ENCODE data around the gene SBNO2. TPM values are rescaled to one million over a fixed set of nuclear protein-coding genes. Genes with fewer than 3 reads are reported as not detected.

Gene SBNO2
- polyA plus RNA-seq, 1 of the 3 experiments (the other 2 are of a cell fraction), result 18.3 TPM

DNA sequence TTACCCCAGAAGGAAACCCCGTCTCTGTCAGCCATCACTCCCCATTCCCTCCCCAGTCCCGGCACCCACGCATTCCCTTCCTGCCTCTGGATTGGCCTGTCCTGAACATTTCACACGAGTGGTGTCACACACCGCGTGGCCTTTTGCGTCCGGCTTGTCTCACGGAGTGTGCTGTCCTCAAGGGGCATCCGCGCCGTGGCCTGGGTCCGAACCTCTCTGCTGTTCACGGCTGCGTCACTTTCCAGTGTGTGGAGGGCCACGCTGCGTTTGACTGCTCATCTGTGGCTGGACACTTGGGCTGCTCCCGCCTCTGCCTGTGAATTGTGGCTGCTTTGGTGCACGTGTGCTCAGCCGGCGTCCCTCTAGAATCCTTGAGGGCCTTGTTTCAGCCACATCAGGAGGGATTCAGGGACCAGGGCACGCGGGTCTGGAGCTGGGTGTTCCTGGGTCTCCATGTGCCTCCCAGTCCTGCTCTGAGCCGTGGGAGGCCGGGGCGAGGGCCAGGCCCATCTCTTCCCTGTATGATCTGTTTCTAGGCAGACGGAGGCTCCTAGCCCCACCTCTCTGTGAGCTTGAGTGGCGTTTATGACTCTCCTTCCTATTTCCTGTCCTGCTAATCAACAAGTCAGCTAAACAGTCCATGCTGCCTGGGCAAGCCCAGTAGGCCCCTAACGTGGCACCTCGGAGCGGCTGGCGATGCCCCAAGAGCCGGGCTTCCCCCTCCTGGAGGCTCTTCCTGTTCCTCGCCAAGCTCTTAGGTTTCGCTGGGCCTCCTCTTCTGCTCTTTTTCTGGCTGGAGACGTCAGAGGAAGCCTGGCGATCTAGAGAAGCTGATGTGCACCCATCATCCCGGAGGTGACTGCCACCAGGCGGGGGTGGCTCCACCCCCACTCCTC, 39.6 kb upstream of the SBNO2 start (continued):
- no peak for TF ChIP-seq RAD21 (IDR thresholded peaks at IDR 0.05; ENCODE audit: low read length)
- TF ChIP-seq TCF12 (IDR thresholded peaks at IDR 0.05), result no peak
- no peak for TF ChIP-seq TAF1 (IDR thresholded peaks at IDR 0.05; ENCODE audit: borderline replicate concordance, low read depth, low read length)
- no peak for TF ChIP-seq CTCF (IDR thresholded peaks at IDR 0.05)
- TF ChIP-seq RFX5 (IDR thresholded peaks at IDR 0.05; ENCODE audit: low read length), result peak; percentile 72
- no peak for TF ChIP-seq MEF2A (IDR thresholded peaks at IDR 0.05; ENCODE audit: borderline replicate concordance, low read depth)
- no peak for TF ChIP-seq GATA2 (CRISPR knock-in tag; IDR thresholded peaks at IDR 0.05)
- TF ChIP-seq RXRA (IDR thresholded peaks at IDR 0.05; ENCODE audit: borderline replicate concordance, low read depth), result no peak
- no peak; the same call in 1 of the 2 replicates for TF ChIP-seq POLR2AphosphoS5 (IDR thresholded peaks at IDR 0.05; ENCODE audit: low read depth, low read length)
- no peak for TF ChIP-seq YY1 (IDR thresholded peaks at IDR 0.05; ENCODE audit: low read depth)
- no peak for TF ChIP-seq REST (IDR thresholded peaks at IDR 0.05; ENCODE audit: low read depth, low read length)
- TF ChIP-seq, protein P1, sequence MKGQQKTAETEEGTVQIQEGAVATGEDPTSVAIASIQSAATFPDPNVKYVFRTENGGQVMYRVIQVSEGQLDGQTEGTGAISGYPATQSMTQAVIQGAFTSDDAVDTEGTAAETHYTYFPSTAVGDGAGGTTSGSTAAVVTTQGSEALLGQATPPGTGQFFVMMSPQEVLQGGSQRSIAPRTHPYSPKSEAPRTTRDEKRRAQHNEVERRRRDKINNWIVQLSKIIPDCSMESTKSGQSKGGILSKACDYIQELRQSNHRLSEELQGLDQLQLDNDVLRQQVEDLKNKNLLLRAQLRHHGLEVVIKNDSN (IDR thresholded peaks at IDR 0.05; ENCODE audit: borderline replicate concordance, low read depth), result no peak
- TF ChIP-seq GABPA (IDR thresholded peaks at IDR 0.05; ENCODE audit: low read depth), result peak; percentile 50
- TF ChIP-seq MAX (IDR thresholded peaks at IDR 0.05; ENCODE audit: low read depth), result peak; percentile 52
- no peak for TF ChIP-seq JUND (IDR thresholded peaks at IDR 0.05)
- no peak for TF ChIP-seq FOXM1 (IDR thresholded peaks at IDR 0.05; ENCODE audit: low read depth)
- no peak for TF ChIP-seq ZBTB33 (IDR thresholded peaks at IDR 0.05; ENCODE audit: borderline replicate concordance, low read depth)
- TF ChIP-seq TEAD4 (IDR thresholded peaks at IDR 0.05; ENCODE audit: borderline replicate concordance, insufficient read depth), result no peak
- TF ChIP-seq IRF3 (IDR thresholded peaks at IDR 0.05; ENCODE audit: low read depth, low read length), result no peak
- TF ChIP-seq FOXJ3 (CRISPR knock-in tag; IDR thresholded peaks at IDR 0.05), result no peak

Measured in SK-N-SH (cell line).